ENCODE data around the gene PBX4.

The PBX4 gene

DNA sequence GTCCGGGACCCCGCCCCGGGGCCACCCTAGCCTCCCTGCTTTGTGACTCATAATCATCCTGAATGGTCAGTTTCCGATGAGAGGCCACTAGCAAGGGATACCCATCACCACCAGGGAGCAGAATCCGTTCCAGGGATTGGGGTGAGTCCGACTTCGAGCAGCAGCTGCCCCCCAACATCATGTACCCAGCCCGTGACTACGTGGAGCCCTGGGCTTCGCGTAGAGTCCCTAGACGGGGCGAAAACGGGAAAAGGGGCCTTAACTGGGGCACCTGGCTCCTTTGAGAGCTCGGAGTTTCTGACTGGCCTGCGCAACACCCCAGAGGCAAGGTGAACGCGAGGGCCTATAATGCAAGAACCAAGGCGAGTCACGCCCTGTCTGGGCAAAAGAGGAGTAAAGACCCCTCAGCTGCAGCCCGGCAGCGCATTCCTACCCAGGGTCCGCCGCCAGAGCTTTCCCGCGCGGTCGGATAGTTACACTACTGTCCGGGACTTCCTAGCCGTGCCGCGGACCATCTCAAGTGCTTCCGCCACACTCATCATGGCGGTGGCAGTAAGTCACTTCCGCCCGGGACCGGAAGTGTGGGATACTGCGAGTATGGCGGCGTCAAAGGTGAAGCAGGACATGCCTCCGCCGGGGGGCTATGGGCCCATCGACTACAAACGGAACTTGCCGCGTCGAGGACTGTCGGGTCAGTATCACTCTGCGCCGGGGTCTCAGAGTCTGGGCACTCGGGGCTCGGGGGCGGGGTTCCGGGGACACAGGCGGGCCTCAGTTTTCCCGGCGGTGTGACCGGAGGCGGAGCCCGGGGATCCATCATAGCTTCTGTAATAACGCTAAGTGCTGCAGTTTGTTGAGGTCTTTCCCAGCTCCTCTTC, 102.6 kb downstream of the PBX4 start, which contains the start of gene NDUFA13 (continued):
- TF ChIP-seq ZNF621 (tag by site-specific recombination; IDR thresholded peaks at IDR 0.05) (no peak), ZBTB17 (tag by site-specific recombination; IDR thresholded peaks at IDR 0.05) (peak; percentile 72), KLF16 (tag by site-specific recombination; IDR thresholded peaks at IDR 0.05) (no peak; the same call in 1 of the 2 replicates), REPIN1 (tag by site-specific recombination; IDR thresholded peaks at IDR 0.05; ENCODE audit: low read depth) (no peak), ZNF514 (tag by site-specific recombination; IDR thresholded peaks at IDR 0.05) (no peak), ZNF335 (tag by site-specific recombination; conservative IDR thresholded peaks at IDR 0.05) (peak; percentile 92), ZFP37 (tag by site-specific recombination; IDR thresholded peaks at IDR 0.05) (no peak), MEIS1 (CRISPR knock-in tag; IDR thresholded peaks at IDR 0.05; ENCODE audit: borderline replicate concordance) (no peak), GLI2 (tag by site-specific recombination; IDR thresholded peaks at IDR 0.05; ENCODE audit: borderline replicate concordance, low read depth) (no peak), PRDM1 (tag by site-specific recombination; IDR thresholded peaks at IDR 0.05) (no peak), ZNF112 (tag by site-specific recombination; IDR thresholded peaks at IDR 0.05) (no peak), ZBTB7A (tag by site-specific recombination; IDR thresholded peaks at IDR 0.05; ENCODE audit: low read depth) (no peak), ZSCAN23 (tag by site-specific recombination; IDR thresholded peaks at IDR 0.05) (no peak), ZNF473 (tag by site-specific recombination; IDR thresholded peaks at IDR 0.05) (no peak), GLI4 (tag by site-specific recombination; IDR thresholded peaks at IDR 0.05) (no peak), ZNF114 (tag by site-specific recombination; IDR thresholded peaks at IDR 0.05) (no peak), ZNF624 (tag by site-specific recombination; IDR thresholded peaks at IDR 0.05) (no peak), ZNF629 (tag by site-specific recombination; IDR thresholded peaks at IDR 0.05) (peak; percentile 84), EGR2 (tag by site-specific recombination; IDR thresholded peaks at IDR 0.05; ENCODE audit: low read depth) (no peak)
- TF ChIP-seq, protein P1, sequence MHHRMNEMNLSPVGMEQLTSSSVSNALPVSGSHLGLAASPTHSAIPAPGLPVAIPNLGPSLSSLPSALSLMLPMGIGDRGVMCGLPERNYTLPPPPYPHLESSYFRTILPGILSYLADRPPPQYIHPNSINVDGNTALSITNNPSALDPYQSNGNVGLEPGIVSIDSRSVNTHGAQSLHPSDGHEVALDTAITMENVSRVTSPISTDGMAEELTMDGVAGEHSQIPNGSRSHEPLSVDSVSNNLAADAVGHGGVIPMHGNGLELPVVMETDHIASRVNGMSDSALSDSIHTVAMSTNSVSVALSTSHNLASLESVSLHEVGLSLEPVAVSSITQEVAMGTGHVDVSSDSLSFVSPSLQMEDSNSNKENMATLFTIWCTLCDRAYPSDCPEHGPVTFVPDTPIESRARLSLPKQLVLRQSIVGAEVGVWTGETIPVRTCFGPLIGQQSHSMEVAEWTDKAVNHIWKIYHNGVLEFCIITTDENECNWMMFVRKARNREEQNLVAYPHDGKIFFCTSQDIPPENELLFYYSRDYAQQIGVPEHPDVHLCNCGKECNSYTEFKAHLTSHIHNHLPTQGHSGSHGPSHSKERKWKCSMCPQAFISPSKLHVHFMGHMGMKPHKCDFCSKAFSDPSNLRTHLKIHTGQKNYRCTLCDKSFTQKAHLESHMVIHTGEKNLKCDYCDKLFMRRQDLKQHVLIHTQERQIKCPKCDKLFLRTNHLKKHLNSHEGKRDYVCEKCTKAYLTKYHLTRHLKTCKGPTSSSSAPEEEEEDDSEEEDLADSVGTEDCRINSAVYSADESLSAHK (tag by site-specific recombination; IDR thresholded peaks at IDR 0.05) = no peak
- TF ChIP-seq, protein P2, sequence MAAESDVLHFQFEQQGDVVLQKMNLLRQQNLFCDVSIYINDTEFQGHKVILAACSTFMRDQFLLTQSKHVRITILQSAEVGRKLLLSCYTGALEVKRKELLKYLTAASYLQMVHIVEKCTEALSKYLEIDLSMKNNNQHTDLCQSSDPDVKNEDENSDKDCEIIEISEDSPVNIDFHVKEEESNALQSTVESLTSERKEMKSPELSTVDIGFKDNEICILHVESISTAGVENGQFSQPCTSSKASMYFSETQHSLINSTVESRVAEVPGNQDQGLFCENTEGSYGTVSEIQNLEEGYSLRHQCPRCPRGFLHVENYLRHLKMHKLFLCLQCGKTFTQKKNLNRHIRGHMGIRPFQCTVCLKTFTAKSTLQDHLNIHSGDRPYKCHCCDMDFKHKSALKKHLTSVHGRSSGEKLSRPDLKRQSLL (tag by site-specific recombination; IDR thresholded peaks at IDR 0.05) = no peak
- TF ChIP-seq, protein P3, sequence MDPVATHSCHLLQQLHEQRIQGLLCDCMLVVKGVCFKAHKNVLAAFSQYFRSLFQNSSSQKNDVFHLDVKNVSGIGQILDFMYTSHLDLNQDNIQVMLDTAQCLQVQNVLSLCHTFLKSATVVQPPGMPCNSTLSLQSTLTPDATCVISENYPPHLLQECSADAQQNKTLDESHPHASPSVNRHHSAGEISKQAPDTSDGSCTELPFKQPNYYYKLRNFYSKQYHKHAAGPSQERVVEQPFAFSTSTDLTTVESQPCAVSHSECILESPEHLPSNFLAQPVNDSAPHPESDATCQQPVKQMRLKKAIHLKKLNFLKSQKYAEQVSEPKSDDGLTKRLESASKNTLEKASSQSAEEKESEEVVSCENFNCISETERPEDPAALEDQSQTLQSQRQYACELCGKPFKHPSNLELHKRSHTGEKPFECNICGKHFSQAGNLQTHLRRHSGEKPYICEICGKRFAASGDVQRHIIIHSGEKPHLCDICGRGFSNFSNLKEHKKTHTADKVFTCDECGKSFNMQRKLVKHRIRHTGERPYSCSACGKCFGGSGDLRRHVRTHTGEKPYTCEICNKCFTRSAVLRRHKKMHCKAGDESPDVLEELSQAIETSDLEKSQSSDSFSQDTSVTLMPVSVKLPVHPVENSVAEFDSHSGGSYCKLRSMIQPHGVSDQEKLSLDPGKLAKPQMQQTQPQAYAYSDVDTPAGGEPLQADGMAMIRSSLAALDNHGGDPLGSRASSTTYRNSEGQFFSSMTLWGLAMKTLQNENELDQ (tag by site-specific recombination; IDR thresholded peaks at IDR 0.05; ENCODE audit: low read depth) = no peak
- TF ChIP-seq, protein P4, sequence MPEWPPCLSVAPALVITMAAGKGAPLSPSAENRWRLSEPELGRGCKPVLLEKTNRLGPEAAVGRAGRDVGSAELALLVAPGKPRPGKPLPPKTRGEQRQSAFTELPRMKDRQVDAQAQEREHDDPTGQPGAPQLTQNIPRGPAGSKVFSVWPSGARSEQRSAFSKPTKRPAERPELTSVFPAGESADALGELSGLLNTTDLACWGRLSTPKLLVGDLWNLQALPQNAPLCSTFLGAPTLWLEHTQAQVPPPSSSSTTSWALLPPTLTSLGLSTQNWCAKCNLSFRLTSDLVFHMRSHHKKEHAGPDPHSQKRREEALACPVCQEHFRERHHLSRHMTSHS (tag by site-specific recombination; IDR thresholded peaks at IDR 0.05) = no peak
- TF ChIP-seq, protein P5, sequence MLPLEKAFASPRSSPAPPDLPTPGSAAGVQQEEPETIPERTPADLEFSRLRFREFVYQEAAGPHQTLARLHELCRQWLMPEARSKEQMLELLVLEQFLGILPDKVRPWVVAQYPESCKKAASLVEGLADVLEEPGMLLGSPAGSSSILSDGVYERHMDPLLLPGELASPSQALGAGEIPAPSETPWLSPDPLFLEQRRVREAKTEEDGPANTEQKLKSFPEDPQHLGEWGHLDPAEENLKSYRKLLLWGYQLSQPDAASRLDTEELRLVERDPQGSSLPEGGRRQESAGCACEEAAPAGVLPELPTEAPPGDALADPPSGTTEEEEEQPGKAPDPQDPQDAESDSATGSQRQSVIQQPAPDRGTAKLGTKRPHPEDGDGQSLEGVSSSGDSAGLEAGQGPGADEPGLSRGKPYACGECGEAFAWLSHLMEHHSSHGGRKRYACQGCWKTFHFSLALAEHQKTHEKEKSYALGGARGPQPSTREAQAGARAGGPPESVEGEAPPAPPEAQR (tag by site-specific recombination; IDR thresholded peaks at IDR 0.05) = no peak
- TF ChIP-seq, protein P6, sequence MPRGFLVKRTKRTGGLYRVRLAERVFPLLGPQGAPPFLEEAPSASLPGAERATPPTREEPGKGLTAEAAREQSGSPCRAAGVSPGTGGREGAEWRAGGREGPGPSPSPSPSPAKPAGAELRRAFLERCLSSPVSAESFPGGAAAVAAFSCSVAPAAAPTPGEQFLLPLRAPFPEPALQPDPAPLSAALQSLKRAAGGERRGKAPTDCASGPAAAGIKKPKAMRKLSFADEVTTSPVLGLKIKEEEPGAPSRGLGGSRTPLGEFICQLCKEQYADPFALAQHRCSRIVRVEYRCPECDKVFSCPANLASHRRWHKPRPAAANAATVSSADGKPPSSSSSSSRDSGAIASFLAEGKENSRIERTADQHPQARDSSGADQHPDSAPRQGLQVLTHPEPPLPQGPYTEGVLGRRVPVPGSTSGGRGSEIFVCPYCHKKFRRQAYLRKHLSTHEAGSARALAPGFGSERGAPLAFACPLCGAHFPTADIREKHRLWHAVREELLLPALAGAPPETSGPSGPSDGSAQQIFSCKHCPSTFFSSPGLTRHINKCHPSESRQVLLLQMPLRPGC (tag by site-specific recombination; IDR thresholded peaks at IDR 0.05) = no peak
- TF ChIP-seq, protein P7, sequence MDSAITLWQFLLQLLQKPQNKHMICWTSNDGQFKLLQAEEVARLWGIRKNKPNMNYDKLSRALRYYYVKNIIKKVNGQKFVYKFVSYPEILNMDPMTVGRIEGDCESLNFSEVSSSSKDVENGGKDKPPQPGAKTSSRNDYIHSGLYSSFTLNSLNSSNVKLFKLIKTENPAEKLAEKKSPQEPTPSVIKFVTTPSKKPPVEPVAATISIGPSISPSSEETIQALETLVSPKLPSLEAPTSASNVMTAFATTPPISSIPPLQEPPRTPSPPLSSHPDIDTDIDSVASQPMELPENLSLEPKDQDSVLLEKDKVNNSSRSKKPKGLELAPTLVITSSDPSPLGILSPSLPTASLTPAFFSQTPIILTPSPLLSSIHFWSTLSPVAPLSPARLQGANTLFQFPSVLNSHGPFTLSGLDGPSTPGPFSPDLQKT (IDR thresholded peaks at IDR 0.05; ENCODE audit: borderline replicate concordance, low read depth, low read length) = peak; percentile 93; the same call in 1 of the 2 replicates
